AG09319 (cell line): Measurements from ENCODE around the gene MAD1L1.

ENCODE experiments used
- DNase-seq: peaks from one replicate; pipeline ENCODE4 v3.0.0-alpha.2; 2010; ENCODE audit warnings: low read depth; ENCODE audit errors: extremely low read depth
- CTCF ChIP-seq: IDR thresholded peaks from 2 replicates; pipeline ENCODE4 v1.5.1; 2011; ENCODE audit warnings: low read depth, mild to moderate bottlenecking, inconsistent platforms, low read length, moderate library complexity

Gene MAD1L1

GRCh38 chr7:1917221-1918062 lies 315.3 kb downstream of the MAD1L1 start:
- no peak for DNase-seq
- TF ChIP-seq CTCF, result no peak

- no peak for TF ChIP-seq CTCF
- DNase-seq, result no peak
Observed at GRCh38 chr7:1916601-1916970, 316.2 kb downstream of the MAD1L1 start.

GRCh38 chr7:1915956-1916600 lies 316.7 kb downstream of the MAD1L1 start:
- DNase-seq, result no peak
- no peak for TF ChIP-seq CTCF

- no peak for TF ChIP-seq CTCF
- DNase-seq, result no peak
Observed at GRCh38 chr7:1915326-1915725, 317.4 kb downstream of the MAD1L1 start.

GRCh38 chr7:1914743-1915142 lies 318.0 kb downstream of the MAD1L1 start:
- no peak for TF ChIP-seq CTCF
- DNase-seq, result no peak

- TF ChIP-seq CTCF, result no peak
- no peak for DNase-seq
Observed at GRCh38 chr7:1914321-1914720, 318.4 kb downstream of the MAD1L1 start.
